ENCODE results near the gene VSTM2B.

DNA sequence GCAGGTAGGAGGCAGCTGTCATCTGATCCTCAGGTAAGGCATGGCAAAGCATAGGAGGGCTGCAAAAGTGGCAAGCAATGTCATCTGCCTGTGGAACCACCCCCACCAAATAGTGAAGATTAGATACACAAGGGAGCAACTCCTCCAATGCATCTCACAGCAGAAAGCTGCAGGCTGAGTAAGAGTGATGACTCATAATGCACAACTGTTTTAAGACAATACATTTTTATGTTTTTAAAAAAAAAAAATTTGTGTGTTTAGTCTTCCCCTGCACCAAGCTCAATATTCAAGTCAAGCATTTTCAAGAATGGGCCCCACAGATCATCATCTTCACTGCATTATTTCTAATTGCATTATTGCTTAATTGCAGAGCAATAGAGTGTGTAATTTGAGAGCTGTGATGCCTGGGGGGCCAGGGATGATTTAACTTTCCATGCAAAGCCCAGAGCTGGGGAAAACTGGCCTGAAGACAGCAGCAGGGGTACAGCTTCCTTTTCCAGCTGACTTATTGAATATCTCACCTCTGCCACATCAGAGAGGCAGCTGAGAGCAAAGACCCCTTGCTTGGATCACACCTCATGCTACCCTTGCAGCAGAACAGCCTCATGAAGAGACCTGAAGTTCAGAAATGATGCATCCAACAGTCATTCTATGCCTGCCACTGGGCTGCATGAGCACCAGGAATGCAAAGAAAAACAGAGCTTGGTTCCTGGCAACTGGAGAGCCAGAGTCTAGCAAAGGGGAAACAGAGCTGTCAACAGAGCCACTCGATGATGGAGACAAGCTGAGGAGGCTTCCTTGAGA, 57.6 kb downstream of the VSTM2B start:
- TF ChIP-seq, protein P1, sequence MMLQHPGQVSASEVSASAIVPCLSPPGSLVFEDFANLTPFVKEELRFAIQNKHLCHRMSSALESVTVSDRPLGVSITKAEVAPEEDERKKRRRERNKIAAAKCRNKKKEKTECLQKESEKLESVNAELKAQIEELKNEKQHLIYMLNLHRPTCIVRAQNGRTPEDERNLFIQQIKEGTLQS (CRISPR knock-in tag; IDR thresholded peaks at IDR 0.05), result no peak
- TF ChIP-seq, protein P2, sequence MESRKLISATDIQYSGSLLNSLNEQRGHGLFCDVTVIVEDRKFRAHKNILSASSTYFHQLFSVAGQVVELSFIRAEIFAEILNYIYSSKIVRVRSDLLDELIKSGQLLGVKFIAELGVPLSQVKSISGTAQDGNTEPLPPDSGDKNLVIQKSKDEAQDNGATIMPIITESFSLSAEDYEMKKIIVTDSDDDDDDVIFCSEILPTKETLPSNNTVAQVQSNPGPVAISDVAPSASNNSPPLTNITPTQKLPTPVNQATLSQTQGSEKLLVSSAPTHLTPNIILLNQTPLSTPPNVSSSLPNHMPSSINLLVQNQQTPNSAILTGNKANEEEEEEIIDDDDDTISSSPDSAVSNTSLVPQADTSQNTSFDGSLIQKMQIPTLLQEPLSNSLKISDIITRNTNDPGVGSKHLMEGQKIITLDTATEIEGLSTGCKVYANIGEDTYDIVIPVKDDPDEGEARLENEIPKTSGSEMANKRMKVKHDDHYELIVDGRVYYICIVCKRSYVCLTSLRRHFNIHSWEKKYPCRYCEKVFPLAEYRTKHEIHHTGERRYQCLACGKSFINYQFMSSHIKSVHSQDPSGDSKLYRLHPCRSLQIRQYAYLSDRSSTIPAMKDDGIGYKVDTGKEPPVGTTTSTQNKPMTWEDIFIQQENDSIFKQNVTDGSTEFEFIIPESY (CRISPR knock-in tag; IDR thresholded peaks at IDR 0.05), result no peak
- TF ChIP-seq ZNF792 (CRISPR knock-in tag; IDR thresholded peaks at IDR 0.05) (no peak), BCL6 (CRISPR knock-in tag; IDR thresholded peaks at IDR 0.05) (no peak), SIN3A (IDR thresholded peaks at IDR 0.05; ENCODE audit: borderline replicate concordance, low read depth, low read length) (no peak), ZNF317 (CRISPR knock-in tag; IDR thresholded peaks at IDR 0.05) (no peak), POLR2A (IDR thresholded peaks at IDR 0.05; ENCODE audit: insufficient read depth in 1 of 2, low read depth in 2 of 2, low read length in 2 of 2) (no peak), KDM2A (CRISPR knock-in tag; IDR thresholded peaks at IDR 0.05; ENCODE audit: borderline replicate concordance, low read depth) (no peak)
